Chondrocyte (in vitro differentiated cells): ENCODE results near the gene H2AZ2. TPM values are rescaled to one million over a fixed set of nuclear protein-coding genes. Genes with fewer than 3 reads are reported as not detected.

Experiments
- DNase-seq: peaks from one replicate; pipeline ENCODE4 v3.0.0; 2021; ENCODE audit warnings: mixed read lengths, low spot score
- H3K27ac Mint-ChIP-seq: one replicate; pipeline ENCODE4 v1.8.0; 2021; ENCODE audit warnings: mild to moderate bottlenecking, moderate library complexity, mixed read lengths; ENCODE audit not compliant: unreplicated experiment
- H3K27me3 Mint-ChIP-seq: 2 replicates; pipeline ENCODE4 v1.8.0; 2021; ENCODE audit warnings: low read depth, mixed read lengths
- H3K36me3 Mint-ChIP-seq: 2 replicates; pipeline ENCODE4 v1.8.0; 2021; ENCODE audit warnings: low read depth, mixed read lengths
- H3K4me1 Mint-ChIP-seq: 2 replicates; pipeline ENCODE4 v1.8.0; 2021; ENCODE audit warnings: low read depth, mild to moderate bottlenecking, mixed read lengths
- H3K4me3 Mint-ChIP-seq: one replicate; pipeline ENCODE4 v1.8.0; 2021; ENCODE audit warnings: mild to moderate bottlenecking, moderate library complexity, mixed read lengths; ENCODE audit not compliant: unreplicated experiment
- H3K9me3 Mint-ChIP-seq: 2 replicates; pipeline ENCODE4 v1.8.0; 2021; ENCODE audit warnings: low read depth, mixed read lengths
- total RNA-seq: library from RNA; stranded (reverse); gene quantifications from 3 replicates; pipeline ENCODE4 v1.2.1, GENCODE V29; 2021
- TF ChIP-seq, protein P1 (sequence below): fragments of 200-600 bp; sonication (generic); IDR thresholded peaks from 2 replicates; pipeline ENCODE4 v1.5.0; 2021; ENCODE audit warnings: antibody characterized with exemption, mild to moderate bottlenecking, moderate library complexity

H2AZ2 gene
- total RNA-seq, 1 donor from 2014 or later: 119 TPM

DNA sequence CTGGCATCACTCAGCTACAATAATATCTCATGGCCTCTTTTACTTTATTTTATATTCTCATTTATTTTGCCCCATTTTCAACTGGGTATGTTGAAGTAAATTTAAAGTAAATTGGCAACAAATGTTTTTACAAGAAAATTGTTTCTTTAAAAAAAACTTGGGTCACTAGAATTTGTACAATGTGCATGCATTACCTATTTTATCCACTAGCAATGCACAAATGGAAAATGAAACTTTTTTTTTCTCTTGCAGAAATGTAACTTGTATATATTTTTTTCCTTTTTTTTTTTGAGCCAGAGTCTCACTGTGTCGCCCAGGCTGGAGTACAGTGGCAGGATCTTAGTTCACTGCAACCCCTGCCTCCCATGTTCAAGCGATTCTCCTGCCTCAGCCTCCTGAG lies 10.3 kb upstream of the H2AZ2 start:
- H3K4me3 Mint-ChIP-seq: no peak overlapping the region
- no peaks in the 10 kb centered on the region for H3K36me3 Mint-ChIP-seq
- H3K27ac Mint-ChIP-seq: no peak overlapping the region
- H3K4me1 Mint-ChIP-seq: peaks cover 5% of the 10 kb centered on the region
- no peaks in the 10 kb centered on the region for H3K9me3 Mint-ChIP-seq
- TF ChIP-seq, protein P1, sequence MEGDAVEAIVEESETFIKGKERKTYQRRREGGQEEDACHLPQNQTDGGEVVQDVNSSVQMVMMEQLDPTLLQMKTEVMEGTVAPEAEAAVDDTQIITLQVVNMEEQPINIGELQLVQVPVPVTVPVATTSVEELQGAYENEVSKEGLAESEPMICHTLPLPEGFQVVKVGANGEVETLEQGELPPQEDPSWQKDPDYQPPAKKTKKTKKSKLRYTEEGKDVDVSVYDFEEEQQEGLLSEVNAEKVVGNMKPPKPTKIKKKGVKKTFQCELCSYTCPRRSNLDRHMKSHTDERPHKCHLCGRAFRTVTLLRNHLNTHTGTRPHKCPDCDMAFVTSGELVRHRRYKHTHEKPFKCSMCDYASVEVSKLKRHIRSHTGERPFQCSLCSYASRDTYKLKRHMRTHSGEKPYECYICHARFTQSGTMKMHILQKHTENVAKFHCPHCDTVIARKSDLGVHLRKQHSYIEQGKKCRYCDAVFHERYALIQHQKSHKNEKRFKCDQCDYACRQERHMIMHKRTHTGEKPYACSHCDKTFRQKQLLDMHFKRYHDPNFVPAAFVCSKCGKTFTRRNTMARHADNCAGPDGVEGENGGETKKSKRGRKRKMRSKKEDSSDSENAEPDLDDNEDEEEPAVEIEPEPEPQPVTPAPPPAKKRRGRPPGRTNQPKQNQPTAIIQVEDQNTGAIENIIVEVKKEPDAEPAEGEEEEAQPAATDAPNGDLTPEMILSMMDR: peak; percentile 59
- no peak for DNase-seq
- no peaks in the 10 kb centered on the region for H3K27me3 Mint-ChIP-seq

DNA sequence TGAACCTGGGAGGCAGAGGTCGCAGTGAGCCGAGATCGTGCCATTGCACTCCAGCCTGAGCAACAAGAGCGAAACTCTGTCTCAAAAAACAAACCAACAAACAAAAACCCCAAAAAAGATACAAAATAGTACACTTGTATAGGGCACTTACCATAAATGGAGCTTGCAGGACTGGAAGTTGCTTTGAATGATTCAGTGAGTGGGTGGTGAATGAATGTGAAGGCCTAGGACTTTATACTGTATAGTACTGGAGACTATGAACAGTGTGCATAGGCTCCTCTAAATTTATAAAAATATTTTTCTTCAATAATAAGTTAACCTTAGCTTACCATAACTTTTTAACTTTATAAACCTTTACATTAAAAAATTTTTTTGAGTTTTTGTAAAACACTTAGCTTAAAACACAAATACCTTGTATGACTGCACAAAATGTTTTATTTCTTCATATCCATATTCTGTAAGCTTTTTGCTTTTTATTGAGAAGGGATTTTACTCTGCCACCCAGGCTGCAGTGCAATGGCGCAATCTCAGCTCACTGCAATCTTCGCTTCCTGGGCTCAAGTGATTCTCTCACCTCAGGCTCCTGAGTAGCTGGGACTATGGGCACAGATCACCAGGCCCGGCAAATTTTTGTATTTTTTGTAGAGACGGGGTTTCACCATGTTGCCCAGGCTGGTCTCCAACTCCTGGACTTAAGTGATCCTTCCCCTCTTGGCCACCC lies 6.9 kb upstream of the H2AZ2 start:
- no peaks in the 10 kb centered on the region for H3K27me3 Mint-ChIP-seq
- no peaks in the 10 kb centered on the region for H3K36me3 Mint-ChIP-seq
- no peak overlapping the region for H3K27ac Mint-ChIP-seq
- peaks cover 5% of the 10 kb centered on the region for H3K4me1 Mint-ChIP-seq
- no peak overlapping the region for H3K4me3 Mint-ChIP-seq
- TF ChIP-seq, protein P1: no peak
- H3K9me3 Mint-ChIP-seq: no peaks in the 10 kb centered on the region
- DNase-seq: no peak

DNA sequence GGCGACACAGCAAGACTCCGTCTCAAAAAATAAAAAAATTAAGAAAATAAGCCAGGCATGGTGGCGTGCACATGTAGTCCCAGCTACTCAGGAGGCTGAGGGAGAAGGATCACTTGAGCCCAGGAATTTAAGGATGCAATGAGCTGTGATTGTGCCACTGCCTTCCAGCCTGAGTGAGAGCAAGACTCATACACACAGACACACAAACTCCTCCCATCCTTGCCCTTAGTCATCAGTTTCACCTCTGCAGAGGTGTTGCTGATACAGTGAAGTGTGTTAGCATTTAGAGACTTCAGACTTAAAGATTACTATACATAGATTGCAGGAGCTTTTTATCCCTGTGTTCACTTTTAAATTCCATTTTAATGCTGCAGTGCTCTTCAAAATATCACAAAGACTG lies 5.5 kb upstream of the H2AZ2 start:
- DNase-seq: no peak
- Mint-ChIP-seq H3K9me3 (no peaks in the 10 kb centered on the region), H3K4me3 (no peak overlapping the region), H3K4me1 (peaks cover 17% of the 10 kb centered on the region), H3K27ac (no peak overlapping the region), H3K36me3 (no peaks in the 10 kb centered on the region), H3K27me3 (no peaks in the 10 kb centered on the region)
- TF ChIP-seq, protein P1: no peak

DNA sequence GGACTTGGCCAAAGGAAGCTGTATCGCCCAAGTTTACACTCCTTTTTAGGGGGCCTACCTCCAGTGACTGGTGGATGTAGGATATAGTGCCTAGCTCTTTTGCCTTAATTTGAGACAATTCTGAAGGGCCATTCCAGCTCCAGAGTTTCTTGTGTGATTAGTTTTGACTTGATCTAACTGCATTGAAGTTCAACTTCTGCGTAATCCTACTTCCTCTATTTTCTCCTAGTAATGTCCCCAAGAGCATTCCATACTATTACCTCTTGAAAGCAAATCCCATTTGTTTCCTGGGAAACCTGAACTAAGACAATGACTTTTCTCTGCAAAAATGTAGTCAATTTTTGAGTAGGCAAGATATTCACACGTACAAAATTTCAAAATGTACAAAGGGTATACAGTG lies 4.7 kb upstream of the H2AZ2 start:
- H3K27ac Mint-ChIP-seq: no peak overlapping the region
- H3K36me3 Mint-ChIP-seq: no peaks in the 10 kb centered on the region
- no peak overlapping the region for H3K4me3 Mint-ChIP-seq
- H3K27me3 Mint-ChIP-seq: no peaks in the 10 kb centered on the region
- peaks cover 19% of the 10 kb centered on the region for H3K4me1 Mint-ChIP-seq
- no peak for DNase-seq
- no peaks in the 10 kb centered on the region for H3K9me3 Mint-ChIP-seq
- TF ChIP-seq, protein P1: no peak

DNA sequence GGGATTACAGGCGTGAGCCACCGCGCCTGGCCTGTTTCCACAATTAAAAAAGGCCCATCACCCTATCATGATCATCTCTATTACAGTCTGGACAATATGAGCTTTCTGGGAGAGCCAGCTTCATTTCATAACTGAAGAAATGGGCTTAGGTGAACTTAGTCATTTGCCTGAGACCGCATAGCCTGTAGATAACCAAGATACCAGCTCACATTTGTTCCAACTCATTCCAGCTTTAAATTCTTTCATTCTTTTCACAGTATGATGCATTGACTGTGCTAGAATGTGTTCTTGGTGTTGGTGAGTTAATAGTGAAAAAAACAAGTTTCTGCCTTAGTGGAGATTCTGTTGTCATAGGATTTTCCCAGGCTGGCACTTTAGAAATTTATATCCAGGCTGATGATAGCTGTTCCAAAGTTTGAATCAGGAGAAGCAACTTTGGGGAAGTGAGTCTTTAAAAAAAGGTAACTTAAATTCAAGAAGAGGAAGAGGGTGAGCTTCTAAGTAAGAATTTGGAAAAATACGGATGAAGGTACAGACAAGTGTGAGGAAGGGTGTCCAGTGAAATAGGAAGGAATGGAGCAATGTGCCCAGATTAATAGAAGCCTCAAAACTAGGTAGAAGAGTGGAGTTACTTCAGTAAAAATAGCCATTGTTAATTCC lies 2.1 kb upstream of the H2AZ2 start:
- no peak for DNase-seq
- Mint-ChIP-seq H3K4me3 (peak overlapping the region; percentile 20), H3K36me3 (no peaks in the 10 kb centered on the region), H3K4me1 (peaks cover 37% of the 10 kb centered on the region), H3K9me3 (no peaks in the 10 kb centered on the region), H3K27me3 (no peaks in the 10 kb centered on the region), H3K27ac (peak overlapping the region; percentile 41)
- TF ChIP-seq, protein P1: no peak
